ENCODE results near the gene CISD1. TPM values are rescaled to one million over a fixed set of nuclear protein-coding genes. Genes with fewer than 3 reads are reported as not detected.

The CISD1 gene
- total RNA-seq, 1 donor: 63.8 TPM

DNA sequence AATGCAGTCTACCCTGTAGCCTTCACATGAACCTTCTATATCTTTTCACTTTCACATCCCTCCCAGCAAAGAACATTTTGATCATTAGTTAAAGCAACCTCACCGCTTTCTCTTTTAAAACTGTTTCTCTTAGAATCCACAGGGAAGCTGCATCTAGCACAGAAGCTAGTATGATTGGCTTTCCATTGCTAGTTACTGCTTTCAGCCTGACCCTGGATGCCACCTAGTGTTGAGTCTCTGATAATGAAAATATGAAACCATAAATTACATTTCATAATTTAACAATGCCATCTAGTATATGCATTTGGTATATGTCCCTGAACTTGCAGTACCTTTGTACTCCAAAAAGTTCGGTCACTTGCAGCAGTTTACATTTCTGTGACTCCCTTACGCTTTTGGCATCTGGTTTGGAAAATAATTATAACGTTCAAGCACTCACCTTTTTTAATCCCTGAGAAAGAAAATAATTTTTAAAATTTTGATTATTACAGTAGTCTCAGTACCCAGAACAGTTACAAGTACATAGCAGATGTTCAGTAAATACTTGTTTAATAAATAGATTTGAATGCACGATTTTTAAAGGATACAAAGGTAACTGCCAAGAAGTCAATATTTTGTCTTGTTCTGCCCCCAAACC, 22.7 kb downstream of the CISD1 start:
- peak; percentile 81 for DNase-seq (ENCODE audit: low read depth)
- no peak overlapping the region for H3K4me3 ChIP-seq (ENCODE audit: low read depth, low read length)
- TF ChIP-seq, protein P1, sequence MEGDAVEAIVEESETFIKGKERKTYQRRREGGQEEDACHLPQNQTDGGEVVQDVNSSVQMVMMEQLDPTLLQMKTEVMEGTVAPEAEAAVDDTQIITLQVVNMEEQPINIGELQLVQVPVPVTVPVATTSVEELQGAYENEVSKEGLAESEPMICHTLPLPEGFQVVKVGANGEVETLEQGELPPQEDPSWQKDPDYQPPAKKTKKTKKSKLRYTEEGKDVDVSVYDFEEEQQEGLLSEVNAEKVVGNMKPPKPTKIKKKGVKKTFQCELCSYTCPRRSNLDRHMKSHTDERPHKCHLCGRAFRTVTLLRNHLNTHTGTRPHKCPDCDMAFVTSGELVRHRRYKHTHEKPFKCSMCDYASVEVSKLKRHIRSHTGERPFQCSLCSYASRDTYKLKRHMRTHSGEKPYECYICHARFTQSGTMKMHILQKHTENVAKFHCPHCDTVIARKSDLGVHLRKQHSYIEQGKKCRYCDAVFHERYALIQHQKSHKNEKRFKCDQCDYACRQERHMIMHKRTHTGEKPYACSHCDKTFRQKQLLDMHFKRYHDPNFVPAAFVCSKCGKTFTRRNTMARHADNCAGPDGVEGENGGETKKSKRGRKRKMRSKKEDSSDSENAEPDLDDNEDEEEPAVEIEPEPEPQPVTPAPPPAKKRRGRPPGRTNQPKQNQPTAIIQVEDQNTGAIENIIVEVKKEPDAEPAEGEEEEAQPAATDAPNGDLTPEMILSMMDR (IDR thresholded peaks at IDR 0.05; ENCODE audit: insufficient read depth, low read length): peak; percentile 74

DNA sequence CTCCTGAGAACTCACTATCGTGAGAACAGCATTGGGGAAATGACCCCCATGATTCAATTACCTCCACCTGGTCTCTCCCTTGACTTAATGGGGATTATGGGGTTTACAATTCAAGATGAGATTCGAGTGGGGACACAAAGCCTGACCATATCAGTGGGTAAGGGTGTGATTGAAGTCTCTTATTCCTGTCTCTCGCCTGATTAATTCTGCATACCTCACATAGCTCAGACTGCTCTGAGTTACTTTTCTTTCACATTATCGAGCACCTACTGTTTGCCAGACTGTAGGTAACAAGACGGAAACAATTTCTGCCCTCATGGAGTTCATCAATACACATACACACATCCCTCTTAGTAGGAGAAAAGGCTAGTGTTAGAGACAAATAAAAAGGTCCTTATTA, 25.0 kb downstream of the CISD1 start:
- TF ChIP-seq, protein P1 (IDR thresholded peaks at IDR 0.05; ENCODE audit: insufficient read depth, low read length): no peak
- H3K4me3 ChIP-seq (ENCODE audit: low read depth, low read length): no peak overlapping the region
- no peak for DNase-seq (ENCODE audit: low read depth)

DNA sequence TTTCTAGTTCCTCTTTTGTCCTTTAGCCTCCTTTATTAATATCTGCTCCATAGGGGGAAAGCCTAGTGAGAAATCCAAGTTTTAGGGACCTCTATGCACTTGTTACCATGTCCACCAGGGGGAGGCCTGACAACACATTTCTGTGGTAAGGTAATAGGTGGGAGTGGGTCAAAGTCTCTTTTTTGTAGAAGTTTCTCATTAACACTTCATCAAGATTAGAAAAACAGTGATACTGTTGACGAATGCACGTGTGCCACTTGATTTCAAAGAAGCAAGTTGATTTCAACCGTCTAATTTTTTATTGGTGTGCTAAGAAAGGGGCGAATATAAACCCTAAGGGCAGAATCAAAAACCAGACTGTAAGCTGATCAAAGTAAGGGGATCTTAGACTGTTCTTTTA, 30.6 kb downstream of the CISD1 start:
- TF ChIP-seq, protein P1 (IDR thresholded peaks at IDR 0.05; ENCODE audit: insufficient read depth, low read length): peak; percentile 85
- no peak overlapping the region for H3K4me3 ChIP-seq (ENCODE audit: low read depth, low read length)
- peak; percentile 68 for DNase-seq (ENCODE audit: low read depth)

DNA sequence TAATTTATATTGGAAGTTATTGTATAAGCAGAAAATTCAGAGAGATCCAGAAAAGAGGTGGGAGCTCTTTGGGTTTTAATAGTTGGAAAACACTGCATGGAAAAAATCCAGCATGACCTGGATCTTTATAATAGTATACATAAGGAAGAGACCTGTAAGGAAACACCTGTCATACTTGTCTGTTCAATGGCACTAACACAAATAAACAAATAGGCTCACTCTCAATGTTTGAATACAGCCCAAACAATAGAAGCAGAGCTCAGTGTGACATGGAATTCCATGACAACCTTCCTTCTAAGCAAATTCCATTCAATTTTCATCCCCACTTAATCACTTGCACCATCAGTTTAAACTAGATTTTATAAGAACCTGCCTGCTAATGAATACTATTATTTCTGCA, 31.7 kb downstream of the CISD1 start:
- H3K4me3 ChIP-seq (ENCODE audit: low read depth, low read length): no peak overlapping the region
- TF ChIP-seq, protein P1 (IDR thresholded peaks at IDR 0.05; ENCODE audit: insufficient read depth, low read length): no peak
- no peak for DNase-seq (ENCODE audit: low read depth)

DNA sequence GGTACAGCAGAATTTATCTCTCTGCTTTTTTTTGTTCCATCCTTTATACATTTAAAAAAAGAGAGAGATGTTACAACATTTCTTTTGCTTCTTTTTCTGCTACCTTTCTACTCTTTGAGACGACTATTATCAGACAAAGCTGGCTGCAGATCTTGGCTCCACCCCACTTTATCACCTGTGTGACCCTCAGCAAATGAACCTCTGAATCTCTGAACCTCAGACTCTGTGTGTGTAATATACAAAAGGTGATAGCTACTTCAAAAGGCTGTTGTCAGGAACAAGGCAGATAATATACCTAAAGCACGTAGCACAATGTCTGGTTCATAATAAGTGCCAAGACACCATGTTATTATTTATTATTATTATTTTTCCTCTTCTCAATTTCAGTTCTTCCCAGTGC, 33.3 kb downstream of the CISD1 start:
- TF ChIP-seq, protein P1 (IDR thresholded peaks at IDR 0.05; ENCODE audit: insufficient read depth, low read length): no peak
- no peak overlapping the region for H3K4me3 ChIP-seq (ENCODE audit: low read depth, low read length)
- DNase-seq (ENCODE audit: low read depth): no peak

DNA sequence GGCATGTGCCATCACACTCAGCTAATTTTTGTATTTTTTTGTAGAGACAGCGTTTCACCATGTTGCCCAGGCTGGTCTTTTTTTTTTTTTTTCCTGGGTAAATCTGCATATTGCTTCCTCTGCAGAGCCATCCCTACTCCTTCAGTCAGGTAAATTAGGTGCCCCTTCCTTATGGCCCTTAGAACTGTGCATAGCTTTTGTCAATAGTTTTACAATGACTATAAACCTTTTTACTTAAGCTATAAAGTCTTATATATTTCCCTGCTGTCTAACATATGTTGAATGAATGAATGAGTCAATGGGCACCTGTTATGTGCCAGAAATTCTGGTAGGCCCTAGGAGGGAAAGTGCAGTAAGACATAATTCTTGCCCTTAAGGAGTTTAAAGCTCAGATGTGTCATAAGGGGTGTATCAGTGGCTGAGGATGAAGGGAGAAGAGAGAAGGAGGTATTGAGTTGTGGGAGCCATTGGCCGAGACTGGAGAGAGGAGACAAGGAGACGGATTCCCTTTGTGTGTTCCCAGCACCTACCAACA, 35.2 kb downstream of the CISD1 start:
- TF ChIP-seq, protein P1 (IDR thresholded peaks at IDR 0.05; ENCODE audit: insufficient read depth, low read length): no peak
- DNase-seq (ENCODE audit: low read depth): no peak

DNA sequence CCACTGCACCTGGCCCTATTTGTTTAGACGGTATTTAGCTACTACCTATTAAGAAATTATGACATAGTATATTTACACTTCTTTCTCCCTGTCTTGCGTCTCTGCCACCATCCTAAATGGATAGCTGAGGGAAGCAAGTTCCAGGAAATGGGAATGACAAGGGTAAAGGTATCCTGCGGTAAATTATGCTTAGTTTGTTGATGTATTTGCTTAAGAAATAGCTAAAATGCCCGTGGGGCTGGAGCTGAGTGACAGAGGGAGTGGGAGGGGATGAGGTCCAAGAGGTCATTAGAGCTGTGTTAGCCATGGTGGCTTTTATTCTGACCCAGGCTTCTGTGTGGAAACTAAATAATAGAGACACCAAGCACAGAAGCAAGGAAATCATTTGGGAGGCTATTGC, 36.9 kb downstream of the CISD1 start:
- H3K4me3 ChIP-seq (ENCODE audit: low read depth, low read length): no peak overlapping the region
- TF ChIP-seq, protein P1 (IDR thresholded peaks at IDR 0.05; ENCODE audit: insufficient read depth, low read length): no peak
- no peak for DNase-seq (ENCODE audit: low read depth)

More for the DNA sequence above, 35.2 kb downstream of the CISD1 start:
- H3K4me3 ChIP-seq (ENCODE audit: low read depth, low read length): no peak overlapping the region

All from fibroblast of the aortic adventitia (primary cell).